Loucy (cell line): Measurements from ENCODE around the gene CTSA.

Experiments
- H2AFZ ChIP-seq: fragments of 200-600 bp; sonication (generic); 2 replicates; pipeline ENCODE4 v1.6.0; 2016; ENCODE audit warnings: antibody characterized with exemption, mild to moderate bottlenecking, low read length, moderate library complexity
- H3F3A ChIP-seq: fragments of 200-600 bp; 2 replicates; pipeline ENCODE4 v1.6.0; 2016; ENCODE audit warnings: antibody characterized with exemption, low read depth, mild to moderate bottlenecking
- H3K27me3 ChIP-seq: fragments of 200-600 bp; sonication (generic); 2 replicates; pipeline ENCODE4 v1.6.1; 2014; ENCODE audit warnings: low read length, mild to moderate bottlenecking; ENCODE audit not compliant: insufficient read depth, poor library complexity, severe bottlenecking
- H3K36me3 ChIP-seq: fragments of 200-600 bp; sonication (generic); 2 replicates; pipeline ENCODE4 v1.6.1; 2016; ENCODE audit warnings: low read length; ENCODE audit not compliant: insufficient read depth
- H3K4me1 ChIP-seq: fragments of 200-600 bp; sonication (generic); 2 replicates; pipeline ENCODE4 v1.5.1; 2014; ENCODE audit warnings: low read length, mild to moderate bottlenecking; ENCODE audit not compliant: insufficient read depth, poor library complexity, severe bottlenecking
- H3K4me2 ChIP-seq: fragments of 200-600 bp; sonication (generic); 2 replicates; pipeline ENCODE4 v1.6.0; 2014; ENCODE audit warnings: antibody characterized with exemption, low read length, low read depth, mild to moderate bottlenecking; ENCODE audit not compliant: poor library complexity, severe bottlenecking
- H3K4me3 ChIP-seq: fragments of 200-600 bp; sonication (generic); 2 replicates; pipeline ENCODE4 v1.5.1; 2014; ENCODE audit warnings: low read length, mild to moderate bottlenecking, mixed read lengths; ENCODE audit not compliant: poor library complexity, severe bottlenecking
- H3K79me2 ChIP-seq: fragments of 200-600 bp; sonication (generic); 2 replicates; pipeline ENCODE4 v1.6.1; 2014; ENCODE audit warnings: low read length; ENCODE audit not compliant: insufficient read depth
- H3K9ac ChIP-seq: fragments of 200-600 bp; sonication (generic); 2 replicates; pipeline ENCODE4 v1.6.0; 2014; ENCODE audit warnings: mild to moderate bottlenecking, low read depth, low read length, moderate library complexity; ENCODE audit not compliant: poor library complexity, severe bottlenecking
- H3K9me2 ChIP-seq: fragments of 200-600 bp; sonication (generic); replicated peaks from 2 replicates; pipeline ENCODE4 v1.6.1; 2016; ENCODE audit warnings: low read depth, low read length, mixed read lengths
- H3K9me3 ChIP-seq: fragments of 200-600 bp; sonication (generic); 2 replicates; pipeline ENCODE4 v1.6.1; 2014; ENCODE audit warnings: mild to moderate bottlenecking, antibody characterized with exemption, low read length, low read depth; ENCODE audit not compliant: insufficient read depth
- H4K20me1 ChIP-seq: fragments of 200-600 bp; sonication (generic); 2 replicates; pipeline ENCODE4 v1.6.0; 2014; ENCODE audit warnings: antibody characterized with exemption, low read length, mild to moderate bottlenecking; ENCODE audit not compliant: insufficient read depth, poor library complexity, severe bottlenecking
- CTCF ChIP-seq: fragments of 200-600 bp; sonication (generic); conservative IDR thresholded peaks from 2 replicates; pipeline ENCODE4 v1.5.1; 2014; ENCODE audit warnings: mild to moderate bottlenecking, antibody characterized with exemption, low read length
- EZH2phosphoT487 ChIP-seq: fragments of 200-600 bp; IDR thresholded peaks from 2 replicates; pipeline ENCODE4 v1.6.1; 2018; ENCODE audit warnings: antibody characterized with exemption, mild to moderate bottlenecking, moderate library complexity, borderline replicate concordance

The CTSA gene

GRCh38 chr20:45896641-45897161 is 5.6 kb downstream of the CTSA start:
- Histone ChIP-seq H3K4me2 (no peak overlapping the region), H3K36me3 (no peaks in the 10 kb centered on the region), H2AFZ (no peak overlapping the region), H3K27me3 (no peaks in the 10 kb centered on the region), H3K4me1 (peaks cover 11% of the 10 kb centered on the region), H3K9ac (no peak overlapping the region), H3F3A (no peaks in the 10 kb centered on the region), H3K9me3 (no peaks in the 10 kb centered on the region), H3K4me3 (no peak overlapping the region), H3K79me2 (no peaks in the 10 kb centered on the region), H4K20me1 (no peaks in the 10 kb centered on the region), H3K9me2 (no peaks in the 10 kb centered on the region)
- TF ChIP-seq EZH2phosphoT487 (no peak), CTCF (no peak)

- Histone ChIP-seq H3K27me3 (no peaks in the 10 kb centered on the region), H3K9me2 (no peaks in the 10 kb centered on the region), H3K9me3 (no peaks in the 10 kb centered on the region), H2AFZ (no peak overlapping the region), H3K4me1 (peaks cover 5% of the 10 kb centered on the region), H3K4me3 (no peak overlapping the region), H4K20me1 (no peaks in the 10 kb centered on the region), H3K79me2 (no peaks in the 10 kb centered on the region), H3K9ac (no peak overlapping the region), H3K4me2 (no peak overlapping the region), H3F3A (no peaks in the 10 kb centered on the region), H3K36me3 (no peaks in the 10 kb centered on the region)
- TF ChIP-seq EZH2phosphoT487 (no peak), CTCF (no peak)
Observed at GRCh38 chr20:45897289-45897688, 6.2 kb downstream of the CTSA start.

GRCh38 chr20:45897692-45898091 is 6.6 kb downstream of the CTSA start:
- Histone ChIP-seq H3K4me2 (no peak overlapping the region), H4K20me1 (no peaks in the 10 kb centered on the region), H3K9me2 (no peaks in the 10 kb centered on the region), H3K9me3 (no peaks in the 10 kb centered on the region), H3K27me3 (no peaks in the 10 kb centered on the region), H3K79me2 (no peaks in the 10 kb centered on the region), H2AFZ (no peak overlapping the region), H3K9ac (no peak overlapping the region), H3K4me3 (no peak overlapping the region), H3F3A (no peaks in the 10 kb centered on the region), H3K36me3 (no peaks in the 10 kb centered on the region), H3K4me1 (peaks cover under 1% of the 10 kb centered on the region)
- TF ChIP-seq EZH2phosphoT487 (no peak), CTCF (no peak)
